Panc1 (cell line): ENCODE results near the gene TMEM87B. TPM values are rescaled to one million over a fixed set of nuclear protein-coding genes. Genes with fewer than 3 reads are reported as not detected.

Experiments used
- ATAC-seq: fragments of 200-7000 bp; cut with Tn5 transposase; 2 replicates; pipeline ENCODE4 v1.9.1; 2020; ENCODE audit warnings: mild to moderate bottlenecking, moderate library complexity
- BruUV-seq: library from RNA; stranded (reverse); fragments of 400-500 nt; replicated peaks from 2 replicates; lab custom pipeline; 2021; lab: Mats Ljungman, UMichigan
- CTCF ChIA-PET: fragments of 300-600 bp; sonication (Branson Sonifier 250); formaldehyde crosslinking; loops from one replicate; lab custom pipeline; 2022; ENCODE audit warnings: antibody characterized with exemption; lab: Charles Lee
- POLR2A ChIA-PET: fragments of 300-600 bp; sonication (Branson Sonifier 250); formaldehyde crosslinking; loops from one replicate; lab custom pipeline; 2022; ENCODE audit warnings: antibody characterized with exemption; lab: Charles Lee
- DNase-seq: peaks from one replicate; pipeline ENCODE4 v3.0.0-alpha.2; 2010; ENCODE audit warnings: low read depth, low spot score
- H3K27ac ChIP-seq: 2 replicates; pipeline ENCODE4 v1.5.1; 2011; ENCODE audit warnings: mild to moderate bottlenecking, low read length, inconsistent platforms
- H3K27me3 ChIP-seq: fragments of 200-500 bp; sonication (Bioruptor generic); 2 replicates; pipeline ENCODE4 v1.6.0; 2014; ENCODE audit warnings: low read length, inconsistent platforms; ENCODE audit not compliant: control insufficient read depth, insufficient read depth
- H3K36me3 ChIP-seq: fragments of 200-500 bp; sonication (Bioruptor generic); 2 replicates; pipeline ENCODE4 v1.5.1; 2014; ENCODE audit warnings: inconsistent platforms, mild to moderate bottlenecking, low read length, moderate library complexity; ENCODE audit not compliant: control insufficient read depth, insufficient read depth
- H3K4me1 ChIP-seq: 2 replicates; pipeline ENCODE4 v1.5.1; 2011; ENCODE audit warnings: inconsistent platforms, mild to moderate bottlenecking, low read length, moderate library complexity; ENCODE audit not compliant: control insufficient read depth, insufficient read depth
- H3K4me3 ChIP-seq, 2 experiments: 2 replicates each; pipeline ENCODE4 v1.5.1; 2011 to 2012; ENCODE audit warnings: low read depth in 2 of 2, low read length in 2 of 2, mild to moderate bottlenecking in 2 of 2, inconsistent platforms in 1 of 2, moderate library complexity in 1 of 2
- H3K9me3 ChIP-seq: fragments of 200-500 bp; sonication (Bioruptor generic); 2 replicates; pipeline ENCODE4 v1.5.1; 2014; ENCODE audit warnings: low read depth, mild to moderate bottlenecking, inconsistent platforms, low read length, moderate library complexity; ENCODE audit not compliant: control insufficient read depth, insufficient read depth
- POLR2AphosphoS5 ChIP-seq: IDR thresholded peaks from 2 replicates; pipeline ENCODE4 v1.6.1; 2012; ENCODE audit warnings: mild to moderate bottlenecking, low read depth, low read length, moderate library complexity
- SIN3A ChIP-seq: IDR thresholded peaks from 2 replicates; pipeline ENCODE4 v1.6.1; 2012; ENCODE audit warnings: low read depth, mild to moderate bottlenecking, low read length, moderate library complexity, borderline replicate concordance; ENCODE audit not compliant: insufficient read depth
- TCF7L2 ChIP-seq: IDR thresholded peaks from 2 replicates; pipeline ENCODE4 v1.6.1; 2011; ENCODE audit warnings: mild to moderate bottlenecking, low read depth, low read length, inconsistent platforms
- in situ Hi-C: cut with HindIII; loops from 2 replicates; pipeline ENCODE4 v1.10.0; 2016; ENCODE audit warnings: low sequenced_read_pairs, low pct_unique_long_range_greater_than_20kb
- intact Hi-C: fragments of 100-400 bp; cut with micrococcal nuclease; formaldehyde crosslinking; loops from one replicate; pipeline ENCODE4 v1.10.0; 2022; ENCODE audit not compliant: unreplicated experiment
- total RNA-seq: library from RNA; stranded (reverse); gene quantifications from one replicate; pipeline ENCODE4 v1.2.1, GENCODE V29; 2021; ENCODE audit not compliant: unreplicated experiment
- TF ChIP-seq, protein P1 (sequence below), 2 experiments: IDR thresholded peaks; 2 replicates each; pipeline ENCODE4 v1.6.1; 2011 to 2012; ENCODE audit warnings: low read depth in 2 of 2, control low read depth in 1 of 2, low read length in 1 of 2, mild to moderate bottlenecking in 1 of 2, moderate library complexity in 1 of 2; ENCODE audit not compliant: insufficient read depth in 1 of 2
- TF ChIP-seq, protein P2 (sequence below): fragments of 450-650 bp; IDR thresholded peaks from 2 replicates; pipeline ENCODE4 v1.5.1; 2017; ENCODE audit warnings: mild to moderate bottlenecking

TMEM87B gene
- total RNA-seq, 1 experiment from 2014 or later = 22.8 TPM

DNA sequence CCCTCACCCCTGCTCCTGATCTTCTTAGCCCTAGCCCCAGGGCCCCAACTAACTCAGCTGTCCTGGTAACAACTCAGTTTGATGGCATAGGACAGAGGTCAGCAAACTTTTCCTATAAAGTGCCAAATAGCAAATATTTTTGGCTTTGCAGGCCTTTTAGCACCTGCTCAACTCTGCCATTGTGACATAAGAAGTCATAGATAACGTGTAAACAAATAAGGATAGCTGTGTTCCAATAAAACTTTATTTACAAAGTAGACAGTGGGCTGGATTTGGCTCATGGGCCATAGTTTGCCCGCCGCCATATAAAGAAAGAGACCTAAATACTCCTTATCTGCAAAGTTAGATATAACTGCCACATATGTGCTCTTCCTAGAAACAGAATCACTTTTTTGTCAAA, 27.3 kb upstream of the TMEM87B start:
- Histone ChIP-seq H3K36me3 (no peaks in the 10 kb centered on the region; the same call in 1 of the 2 replicates), H3K27me3 (no peaks in the 10 kb centered on the region), H3K27ac (no peak overlapping the region), H3K4me1 (peaks cover 7% of the 10 kb centered on the region; the same call in 1 of the 2 replicates), H3K4me3 (no peak overlapping the region), H3K9me3 (no peaks in the 10 kb centered on the region)
- ATAC-seq (no peak), DNase-seq (no peak)
- CTCF ChIA-PET = interaction anchor here (0.5 kb wide), 1 partner anchor 140 kb away, joined by 9 read pairs; no protein-coding TSS in a partner anchor
- no TSS peak for BruUV-seq
- TF ChIP-seq, protein P1, sequence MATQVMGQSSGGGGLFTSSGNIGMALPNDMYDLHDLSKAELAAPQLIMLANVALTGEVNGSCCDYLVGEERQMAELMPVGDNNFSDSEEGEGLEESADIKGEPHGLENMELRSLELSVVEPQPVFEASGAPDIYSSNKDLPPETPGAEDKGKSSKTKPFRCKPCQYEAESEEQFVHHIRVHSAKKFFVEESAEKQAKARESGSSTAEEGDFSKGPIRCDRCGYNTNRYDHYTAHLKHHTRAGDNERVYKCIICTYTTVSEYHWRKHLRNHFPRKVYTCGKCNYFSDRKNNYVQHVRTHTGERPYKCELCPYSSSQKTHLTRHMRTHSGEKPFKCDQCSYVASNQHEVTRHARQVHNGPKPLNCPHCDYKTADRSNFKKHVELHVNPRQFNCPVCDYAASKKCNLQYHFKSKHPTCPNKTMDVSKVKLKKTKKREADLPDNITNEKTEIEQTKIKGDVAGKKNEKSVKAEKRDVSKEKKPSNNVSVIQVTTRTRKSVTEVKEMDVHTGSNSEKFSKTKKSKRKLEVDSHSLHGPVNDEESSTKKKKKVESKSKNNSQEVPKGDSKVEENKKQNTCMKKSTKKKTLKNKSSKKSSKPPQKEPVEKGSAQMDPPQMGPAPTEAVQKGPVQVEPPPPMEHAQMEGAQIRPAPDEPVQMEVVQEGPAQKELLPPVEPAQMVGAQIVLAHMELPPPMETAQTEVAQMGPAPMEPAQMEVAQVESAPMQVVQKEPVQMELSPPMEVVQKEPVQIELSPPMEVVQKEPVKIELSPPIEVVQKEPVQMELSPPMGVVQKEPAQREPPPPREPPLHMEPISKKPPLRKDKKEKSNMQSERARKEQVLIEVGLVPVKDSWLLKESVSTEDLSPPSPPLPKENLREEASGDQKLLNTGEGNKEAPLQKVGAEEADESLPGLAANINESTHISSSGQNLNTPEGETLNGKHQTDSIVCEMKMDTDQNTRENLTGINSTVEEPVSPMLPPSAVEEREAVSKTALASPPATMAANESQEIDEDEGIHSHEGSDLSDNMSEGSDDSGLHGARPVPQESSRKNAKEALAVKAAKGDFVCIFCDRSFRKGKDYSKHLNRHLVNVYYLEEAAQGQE (IDR thresholded peaks at IDR 0.05; ENCODE audit: insufficient read depth in 1 of 2, low read depth in 2 of 2, low read length in 1 of 2) = no peak
- no peak for TF ChIP-seq SIN3A
- TF ChIP-seq, protein P2, sequence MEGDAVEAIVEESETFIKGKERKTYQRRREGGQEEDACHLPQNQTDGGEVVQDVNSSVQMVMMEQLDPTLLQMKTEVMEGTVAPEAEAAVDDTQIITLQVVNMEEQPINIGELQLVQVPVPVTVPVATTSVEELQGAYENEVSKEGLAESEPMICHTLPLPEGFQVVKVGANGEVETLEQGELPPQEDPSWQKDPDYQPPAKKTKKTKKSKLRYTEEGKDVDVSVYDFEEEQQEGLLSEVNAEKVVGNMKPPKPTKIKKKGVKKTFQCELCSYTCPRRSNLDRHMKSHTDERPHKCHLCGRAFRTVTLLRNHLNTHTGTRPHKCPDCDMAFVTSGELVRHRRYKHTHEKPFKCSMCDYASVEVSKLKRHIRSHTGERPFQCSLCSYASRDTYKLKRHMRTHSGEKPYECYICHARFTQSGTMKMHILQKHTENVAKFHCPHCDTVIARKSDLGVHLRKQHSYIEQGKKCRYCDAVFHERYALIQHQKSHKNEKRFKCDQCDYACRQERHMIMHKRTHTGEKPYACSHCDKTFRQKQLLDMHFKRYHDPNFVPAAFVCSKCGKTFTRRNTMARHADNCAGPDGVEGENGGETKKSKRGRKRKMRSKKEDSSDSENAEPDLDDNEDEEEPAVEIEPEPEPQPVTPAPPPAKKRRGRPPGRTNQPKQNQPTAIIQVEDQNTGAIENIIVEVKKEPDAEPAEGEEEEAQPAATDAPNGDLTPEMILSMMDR = no peak
- in situ Hi-C loops (no loop called here), intact Hi-C loops (no loop called here)
- POLR2A ChIA-PET = no interaction called here

DNA sequence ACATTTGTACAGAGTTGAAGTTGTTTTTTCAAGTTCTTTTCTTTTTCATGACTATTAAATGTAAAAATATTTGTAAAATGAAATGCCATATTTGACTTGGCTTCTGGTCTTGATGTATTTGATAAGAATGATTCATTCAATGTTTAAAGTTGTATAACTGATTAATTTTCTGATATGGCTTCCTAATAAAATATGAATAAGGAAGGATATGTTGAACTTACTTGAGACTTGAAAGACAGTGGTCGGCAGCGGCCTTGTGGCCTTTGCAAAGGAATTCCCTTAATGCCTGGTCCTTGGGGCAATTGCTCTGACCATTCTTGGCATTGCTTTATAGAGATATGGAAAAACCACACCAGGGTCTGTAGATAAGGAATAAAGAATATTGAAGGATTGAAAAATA, 25.9 kb upstream of the TMEM87B start:
- POLR2A ChIA-PET = interaction anchor here (0.7 kb wide), 1 partner anchor 97 kb away, joined by 6 read pairs; no protein-coding TSS in a partner anchor
- ATAC-seq (no peak), DNase-seq (no peak)
- H3K9me3 ChIP-seq = no peaks in the 10 kb centered on the region
- no peaks in the 10 kb centered on the region; the same call in 1 of the 2 replicates for H3K36me3 ChIP-seq
- CTCF ChIA-PET = no interaction called here
- no peak overlapping the region for H3K27ac ChIP-seq
- H3K4me3 ChIP-seq = no peak overlapping the region
- TF ChIP-seq, protein P2 = no peak
- TF ChIP-seq POLR2AphosphoS5 = no peak
- no peak for TF ChIP-seq SIN3A
- TF ChIP-seq, protein P1 (IDR thresholded peaks at IDR 0.05; ENCODE audit: insufficient read depth in 1 of 2, low read depth in 2 of 2, low read length in 1 of 2) = no peak
- no peak for TF ChIP-seq TCF7L2
- no TSS peak for BruUV-seq
- peaks cover 7% of the 10 kb centered on the region; the same call in 1 of the 2 replicates for H3K4me1 ChIP-seq
- no peaks in the 10 kb centered on the region for H3K27me3 ChIP-seq
- intact Hi-C loops = no loop called here
- in situ Hi-C loops = no loop called here
